B cell (primary cell): ENCODE measurements around the gene NMNAT3. TPM values are rescaled to one million over a fixed set of nuclear protein-coding genes. Genes with fewer than 3 reads are reported as not detected.
"Not testable (repeated sequence)": the region's sequence is repeated elsewhere in the genome, so short reads cannot be mapped to it uniquely, and the experiment has no call there.

Experiments used
- ATAC-seq: fragments of 200-7000 bp; cut with Tn5 transposase; one replicate; pipeline ENCODE4 v1.10.0; 2021; ENCODE audit warnings: low read depth, mild to moderate bottlenecking, moderate number of reproducible peaks, moderate library complexity
- CTCF ChIA-PET: fragments of 350-600 bp; sonication (Branson Sonifier 250); formaldehyde crosslinking; loops from one replicate; lab custom pipeline; 2021; ENCODE audit warnings: antibody characterized with exemption, inconsistent platforms; lab: Charles Lee
- POLR2A ChIA-PET: fragments of 350-600 bp; sonication (Branson Sonifier 250); formaldehyde crosslinking; loops from one replicate; lab custom pipeline; 2021; ENCODE audit warnings: antibody characterized with exemption; lab: Charles Lee
- DNase-seq: peaks from one replicate; pipeline ENCODE4 v3.0.0; 2013
- H2AFZ ChIP-seq: 2 replicates; pipeline ENCODE4 v1.6.1; 2012; ENCODE audit warnings: mild to moderate bottlenecking, low read depth, low read length; ENCODE audit not compliant: insufficient read depth, poor library complexity, severe bottlenecking
- H3K27ac ChIP-seq, 2 donors: 1 replicate in 1 of 2; 2 replicates in 1 of 2; pipeline ENCODE4 v1.5.1; 2012 to 2013; ENCODE audit warnings: low read length in 2 of 2, mild to moderate bottlenecking in 2 of 2, moderate library complexity in 1 of 2
- H3K27me3 ChIP-seq, 4 experiments: fragments of 200-600 bp in 1 of 4; sonication (generic) in 1 of 4; replicated peaks in 1 of 4; 1 replicate in 2 of 4; 2 replicates in 2 of 4; pipeline versions ENCODE4 v1.6.1 to v1.7.0; 2013 to 2016; ENCODE audit warnings: low read length in 3 of 4, mild to moderate bottlenecking in 2 of 4, mixed read lengths in 1 of 4, moderate library complexity in 1 of 4; ENCODE audit not compliant: insufficient read depth in 4 of 4, control insufficient read depth in 3 of 4; ENCODE audit errors: control extremely low read depth in 1 of 4
- H3K36me3 ChIP-seq, 2 experiments: replicated peaks in 1 of 2; 1 replicate in 1 of 2; 2 replicates in 1 of 2; pipeline versions ENCODE4 v1.6.1 to v1.7.1; 2013; ENCODE audit warnings: low read length in 1 of 2; ENCODE audit not compliant: insufficient read depth in 2 of 2, control insufficient read depth in 1 of 2; ENCODE audit errors: control extremely low read depth in 1 of 2, extremely low read depth in 1 of 2
- H3K4me1 ChIP-seq, 2 donors: fragments of 200-600 bp in 1 of 2; sonication (generic) in 1 of 2; 1 replicate in 1 of 2; 2 replicates in 1 of 2; pipeline versions ENCODE4 v1.5.1 to v1.6.1; 2013 to 2017; ENCODE audit warnings: low read length in 2 of 2; ENCODE audit not compliant: control insufficient read depth in 2 of 2, insufficient read depth in 2 of 2
- H3K4me2 ChIP-seq: replicated peaks from 2 replicates; pipeline ENCODE3; 2012; ENCODE audit warnings: mild to moderate bottlenecking, low read depth, low read length; ENCODE audit not compliant: poor library complexity, severe bottlenecking
- H3K4me3 ChIP-seq, 5 experiments: fragments of 200-600 bp in 1 of 5; sonication (generic) in 1 of 5; 1 replicate in 3 of 5; 2 replicates in 2 of 5; pipeline versions ENCODE4 v1.5.1 to v1.7.0; 2011 to 2016; ENCODE audit warnings: low read length in 4 of 5, mild to moderate bottlenecking in 4 of 5, low read depth in 2 of 5, control low read depth in 1 of 5, moderate library complexity in 1 of 5; ENCODE audit not compliant: insufficient read depth in 1 of 5; ENCODE audit errors: control extremely low read depth in 1 of 5, extremely low read depth in 1 of 5
- H3K79me2 ChIP-seq: fragments of 200-600 bp; sonication (generic); one replicate; pipeline ENCODE4 v1.6.0; 2016; ENCODE audit warnings: low read length; ENCODE audit not compliant: control insufficient read depth, insufficient read depth
- H3K9ac ChIP-seq: fragments of 200-600 bp; sonication (generic); 2 replicates; pipeline ENCODE4 v1.6.1; 2017; ENCODE audit warnings: mild to moderate bottlenecking, low read length, moderate library complexity
- H3K9me3 ChIP-seq, 3 donors: one replicate each; pipeline versions ENCODE4 v1.6.1 to v1.7.1; 2013; ENCODE audit warnings: low read length in 2 of 3; ENCODE audit not compliant: control insufficient read depth in 2 of 3, insufficient read depth in 1 of 3; ENCODE audit errors: control extremely low read depth in 1 of 3
- H4K20me1 ChIP-seq: 2 replicates; pipeline ENCODE4 v1.6.0; 2012; ENCODE audit warnings: mild to moderate bottlenecking, low read length; ENCODE audit not compliant: insufficient read depth, control insufficient read depth, poor library complexity, severe bottlenecking
- H3K27ac Mint-ChIP-seq: one replicate; pipeline ENCODE4 v1.8.0; 2021; ENCODE audit warnings: mixed read lengths
- H3K27me3 Mint-ChIP-seq: one replicate; pipeline ENCODE4 v1.8.0; 2021; ENCODE audit warnings: mixed read lengths
- H3K4me1 Mint-ChIP-seq: one replicate; pipeline ENCODE4 v1.8.0; 2021; ENCODE audit warnings: mixed read lengths
- H3K4me3 Mint-ChIP-seq: one replicate; pipeline ENCODE4 v1.8.0; 2021; ENCODE audit warnings: mixed read lengths
- H3K9me3 Mint-ChIP-seq: one replicate; pipeline ENCODE4 v1.8.0; 2022; ENCODE audit warnings: mixed read lengths; ENCODE audit not compliant: insufficient read depth
- EZH2 ChIP-seq: IDR thresholded peaks from 2 replicates; pipeline ENCODE4 v1.6.1; 2012; ENCODE audit warnings: borderline replicate concordance, low read depth, mild to moderate bottlenecking, moderate library complexity, low read length; ENCODE audit not compliant: insufficient read depth, poor library complexity, severe bottlenecking
- WGBS: methylation state at CpG from one replicate; pipeline ENCODE4 v1.1.5; 2013; ENCODE audit warnings: missing lambda C conversion rate; ENCODE audit not compliant: insufficient coverage; 5-methylcytosine and 5-hydroxymethylcytosine counted together
- intact Hi-C: fragments of 100-400 bp; cut with micrococcal nuclease; formaldehyde crosslinking; loops from one replicate; pipeline ENCODE4 v1.10.0; 2022
- polyA plus RNA-seq: library from polyadenylated mRNA; depleted of rRNA; stranded (reverse); fragments of >200 nt; gene quantifications from 2 replicates; pipeline ENCODE4 v1.2.3, GENCODE V29; 2012
- total RNA-seq, 2 donors: library from RNA; stranded (reverse); fragments of 120-200 nt in 1 of 2; gene quantifications; 1 replicate in 1 of 2; 2 replicates in 1 of 2; pipeline versions ENCODE4 v1.2.3 to v1.2.4, GENCODE V29; 2013 to 2022
- TF ChIP-seq, protein P1 (sequence below): fragments of 200-600 bp; IDR thresholded peaks from one replicate; pipeline ENCODE4 v1.8.0; 2022; ENCODE audit warnings: antibody characterized with exemption, mild to moderate bottlenecking

NMNAT3 gene
- total and polyA plus RNA-seq, 2 donors (not counting 1 experiment from before 2014, with no cell fraction given), result 1.9 to 3.3 TPM

GRCh38 chr3:139601191-139601961, 76.4 kb downstream of the NMNAT3 start:
- Mint-ChIP-seq H3K27ac (no peak overlapping the region), H3K9me3 (no peaks in the 10 kb centered on the region), H3K4me3 (no peak overlapping the region), H3K4me1 (no peaks in the 10 kb centered on the region), H3K27me3 (no peaks in the 10 kb centered on the region)
- ChIA-PET POLR2A (no interaction called here), CTCF (no interaction called here)
- Histone ChIP-seq H3K4me3 (no peak overlapping the region), H3K27me3 (no peaks in the 10 kb centered on the region), H3K4me2 (no peak overlapping the region), H3K9ac (no peak overlapping the region), H3K27ac (no peak overlapping the region), H3K9me3 (no peaks in the 10 kb centered on the region), H3K79me2 (no peaks in the 10 kb centered on the region), H4K20me1 (no peaks in the 10 kb centered on the region), H3K36me3 (no peaks in the 10 kb centered on the region), H2AFZ (no peak overlapping the region), H3K4me1 (no peaks in the 10 kb centered on the region)
- intact Hi-C loops, result no loop called here
- no peak for ATAC-seq
- TF ChIP-seq EZH2, result no peak
- TF ChIP-seq, protein P1, sequence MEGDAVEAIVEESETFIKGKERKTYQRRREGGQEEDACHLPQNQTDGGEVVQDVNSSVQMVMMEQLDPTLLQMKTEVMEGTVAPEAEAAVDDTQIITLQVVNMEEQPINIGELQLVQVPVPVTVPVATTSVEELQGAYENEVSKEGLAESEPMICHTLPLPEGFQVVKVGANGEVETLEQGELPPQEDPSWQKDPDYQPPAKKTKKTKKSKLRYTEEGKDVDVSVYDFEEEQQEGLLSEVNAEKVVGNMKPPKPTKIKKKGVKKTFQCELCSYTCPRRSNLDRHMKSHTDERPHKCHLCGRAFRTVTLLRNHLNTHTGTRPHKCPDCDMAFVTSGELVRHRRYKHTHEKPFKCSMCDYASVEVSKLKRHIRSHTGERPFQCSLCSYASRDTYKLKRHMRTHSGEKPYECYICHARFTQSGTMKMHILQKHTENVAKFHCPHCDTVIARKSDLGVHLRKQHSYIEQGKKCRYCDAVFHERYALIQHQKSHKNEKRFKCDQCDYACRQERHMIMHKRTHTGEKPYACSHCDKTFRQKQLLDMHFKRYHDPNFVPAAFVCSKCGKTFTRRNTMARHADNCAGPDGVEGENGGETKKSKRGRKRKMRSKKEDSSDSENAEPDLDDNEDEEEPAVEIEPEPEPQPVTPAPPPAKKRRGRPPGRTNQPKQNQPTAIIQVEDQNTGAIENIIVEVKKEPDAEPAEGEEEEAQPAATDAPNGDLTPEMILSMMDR, result no peak
- 83% methylated on average over 2 of the region's 5 CpGs for whole genome bisulfite sequencing
- DNase-seq, result no peak

- intact Hi-C loops, result no loop called here
- Mint-ChIP-seq H3K4me1 (no peaks in the 10 kb centered on the region), H3K4me3 (no peak overlapping the region), H3K27ac (no peak overlapping the region), H3K9me3 (no peaks in the 10 kb centered on the region), H3K27me3 (no peaks in the 10 kb centered on the region)
- no peak overlapping the region for H2AFZ ChIP-seq
- H3K4me3 ChIP-seq, result no peak overlapping the region
- H4K20me1 ChIP-seq, result no peaks in the 10 kb centered on the region
- H3K4me2 ChIP-seq, result no peak overlapping the region
- no peaks in the 10 kb centered on the region for H3K79me2 ChIP-seq
- no peaks in the 10 kb centered on the region for H3K9me3 ChIP-seq
- ATAC-seq (no peak), DNase-seq (no peak)
- H3K27ac ChIP-seq, result no peak overlapping the region
- no peaks in the 10 kb centered on the region for H3K27me3 ChIP-seq
- H3K36me3 ChIP-seq, result no peaks in the 10 kb centered on the region
- no peaks in the 10 kb centered on the region for H3K4me1 ChIP-seq
- CTCF ChIA-PET, result no interaction called here
- POLR2A ChIA-PET, result no interaction called here
- no peak overlapping the region for H3K9ac ChIP-seq
- TF ChIP-seq, protein P1, result no peak
- TF ChIP-seq EZH2, result no peak
- WGBS, result no CpG with 5 or more reads among the region's 1 CpG
These were observed 79.8 kb downstream of the NMNAT3 start for GRCh38 chr3:139597947-139598346.

- H3K4me3 ChIP-seq, H3K27ac Mint-ChIP-seq, intact Hi-C loops, H3K4me1 ChIP-seq, H3K27ac ChIP-seq, ATAC-seq, H3K4me3 Mint-ChIP-seq, H3K36me3 ChIP-seq, H2AFZ ChIP-seq, H3K9me3 ChIP-seq, CTCF ChIA-PET, H3K27me3 ChIP-seq, H3K4me2 ChIP-seq, H3K4me1 Mint-ChIP-seq, H3K27me3 Mint-ChIP-seq, H3K79me2 ChIP-seq, H3K9ac ChIP-seq, H3K9me3 Mint-ChIP-seq, H4K20me1 ChIP-seq, DNase-seq, POLR2A ChIA-PET: not testable (repeated sequence)
- WGBS, result no CpG with 5 or more reads among the region's 22 CpGs
These were observed 86.6 kb downstream of the NMNAT3 start for GRCh38 chr3:139591186-139591585.
